Muscle layer of colon (tissue), 2 donors: ENCODE results near the gene ADAM10.

Experiments used
- H3K27ac ChIP-seq: one replicate; pipeline ENCODE4 v1.7.0; 2013; ENCODE audit warnings: low read depth, mild to moderate bottlenecking, low read length, moderate library complexity
- H3K27me3 ChIP-seq, 2 donors: one replicate each; pipeline ENCODE4 v1.7.0; 2013; ENCODE audit warnings: low read length in 2 of 2, mild to moderate bottlenecking in 2 of 2; ENCODE audit not compliant: insufficient read depth in 2 of 2, control insufficient read depth in 1 of 2
- H3K36me3 ChIP-seq: one replicate; pipeline ENCODE4 v1.7.0; 2013; ENCODE audit warnings: mild to moderate bottlenecking, low read length; ENCODE audit not compliant: insufficient read depth
- H3K4me1 ChIP-seq: one replicate; pipeline ENCODE4 v1.7.0; 2013; ENCODE audit warnings: mild to moderate bottlenecking, low read length; ENCODE audit not compliant: insufficient read depth
- H3K4me3 ChIP-seq, 2 donors: one replicate each; pipeline ENCODE4 v1.7.0; 2013; ENCODE audit warnings: low read length in 2 of 2, low read depth in 1 of 2, mild to moderate bottlenecking in 1 of 2, moderate library complexity in 1 of 2
- H3K9ac ChIP-seq: one replicate; pipeline ENCODE4 v1.7.0; 2013; ENCODE audit warnings: low read length
- H3K9me3 ChIP-seq: one replicate; pipeline ENCODE4 v1.7.0; 2013; ENCODE audit warnings: mild to moderate bottlenecking, low read length
- donor health status: abdominal sarcoma.
- donor health status: Adenocarcinoma of cecum.

ADAM10 gene

GRCh38 chr15:58705105-58705504 is 44.4 kb downstream of the ADAM10 start:
- H3K4me3 ChIP-seq, result no peak overlapping the region
- H3K36me3 ChIP-seq, result no peaks in the 10 kb centered on the region
- no peak overlapping the region for H3K27ac ChIP-seq
- no peak overlapping the region for H3K9ac ChIP-seq
- no peaks in the 10 kb centered on the region for H3K9me3 ChIP-seq
- no peaks in the 10 kb centered on the region for H3K27me3 ChIP-seq
- H3K4me1 ChIP-seq, result no peaks in the 10 kb centered on the region

DNA sequence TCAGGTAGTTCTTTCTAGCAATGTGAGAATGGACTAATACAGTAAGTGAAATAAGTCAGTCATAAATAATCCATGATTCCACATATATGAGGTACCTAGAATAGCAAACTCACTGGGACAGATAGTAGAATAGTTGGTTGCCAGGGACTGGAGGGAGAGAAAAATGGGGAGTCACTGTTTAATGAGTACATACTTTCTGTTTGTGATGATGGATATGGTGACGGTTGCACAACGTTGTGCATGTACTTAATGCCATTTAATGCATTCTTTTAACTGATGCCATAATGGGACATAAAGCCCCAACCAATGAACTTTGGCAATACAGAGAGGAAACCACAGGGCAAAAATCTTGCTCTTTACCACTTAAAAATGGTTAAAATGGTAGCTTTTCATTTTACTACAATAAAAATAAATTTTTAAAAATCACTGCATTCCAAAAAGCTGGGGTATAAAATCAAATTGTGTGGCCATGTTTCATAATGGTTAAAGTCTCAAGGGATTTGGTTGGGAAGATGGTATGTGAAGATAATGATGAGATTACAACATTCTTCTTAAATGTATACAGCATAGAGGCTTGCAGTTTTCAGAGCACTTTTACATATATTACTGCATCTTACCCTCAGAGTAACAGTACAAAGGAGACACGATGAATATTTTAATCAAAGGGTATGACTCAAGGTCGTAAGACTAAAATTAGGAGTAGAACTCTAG is 45.2 kb downstream of the ADAM10 start:
- H3K4me1 ChIP-seq, result no peaks in the 10 kb centered on the region
- H3K9me3 ChIP-seq, result no peaks in the 10 kb centered on the region
- H3K4me3 ChIP-seq, result no peak overlapping the region
- H3K27me3 ChIP-seq, result no peaks in the 10 kb centered on the region
- H3K27ac ChIP-seq, result no peak overlapping the region
- H3K9ac ChIP-seq, result no peak overlapping the region
- H3K36me3 ChIP-seq, result no peaks in the 10 kb centered on the region

GRCh38 chr15:58703610-58704009 is 45.9 kb downstream of the ADAM10 start:
- H3K9ac ChIP-seq, result no peak overlapping the region
- no peaks in the 10 kb centered on the region for H3K4me1 ChIP-seq

DNA sequence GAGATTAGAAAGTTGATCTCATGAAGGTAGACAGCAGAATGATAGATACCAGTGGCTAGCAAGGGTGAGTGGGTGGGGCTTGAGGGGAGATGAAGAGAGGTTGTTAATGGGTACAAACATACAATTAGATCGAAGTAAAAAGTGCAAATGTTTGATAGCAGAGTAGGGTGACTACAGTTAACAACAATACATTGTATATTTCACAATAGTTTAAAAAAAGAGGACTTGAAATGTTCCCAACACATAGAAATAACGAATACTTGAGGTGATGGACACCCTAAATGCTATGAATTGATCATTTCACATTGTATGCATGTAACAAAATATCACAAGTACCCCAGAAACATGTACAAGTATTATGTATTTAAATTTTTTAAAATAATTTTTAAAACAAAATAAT is 47.3 kb downstream of the ADAM10 start:
- no peaks in the 10 kb centered on the region for H3K4me1 ChIP-seq
- H3K9me3 ChIP-seq, result no peaks in the 10 kb centered on the region
- no peaks in the 10 kb centered on the region for H3K27me3 ChIP-seq
- no peak overlapping the region for H3K9ac ChIP-seq
- H3K36me3 ChIP-seq, result no peaks in the 10 kb centered on the region
- H3K27ac ChIP-seq, result no peak overlapping the region
- no peak overlapping the region for H3K4me3 ChIP-seq

More at GRCh38 chr15:58703610-58704009, 45.9 kb downstream of the ADAM10 start:
- no peaks in the 10 kb centered on the region for H3K36me3 ChIP-seq
- no peaks in the 10 kb centered on the region for H3K9me3 ChIP-seq
- no peaks in the 10 kb centered on the region for H3K27me3 ChIP-seq
- H3K27ac ChIP-seq, result no peak overlapping the region
- H3K4me3 ChIP-seq, result no peak overlapping the region

GRCh38 chr15:58701376-58701775 is 48.1 kb downstream of the ADAM10 start:
- H3K36me3 ChIP-seq, result no peaks in the 10 kb centered on the region
- H3K27ac ChIP-seq, result no peak overlapping the region
- no peaks in the 10 kb centered on the region for H3K9me3 ChIP-seq
- H3K4me1 ChIP-seq, result no peaks in the 10 kb centered on the region
- H3K4me3 ChIP-seq, result no peak overlapping the region
- H3K27me3 ChIP-seq, result no peaks in the 10 kb centered on the region
- no peak overlapping the region for H3K9ac ChIP-seq

DNA sequence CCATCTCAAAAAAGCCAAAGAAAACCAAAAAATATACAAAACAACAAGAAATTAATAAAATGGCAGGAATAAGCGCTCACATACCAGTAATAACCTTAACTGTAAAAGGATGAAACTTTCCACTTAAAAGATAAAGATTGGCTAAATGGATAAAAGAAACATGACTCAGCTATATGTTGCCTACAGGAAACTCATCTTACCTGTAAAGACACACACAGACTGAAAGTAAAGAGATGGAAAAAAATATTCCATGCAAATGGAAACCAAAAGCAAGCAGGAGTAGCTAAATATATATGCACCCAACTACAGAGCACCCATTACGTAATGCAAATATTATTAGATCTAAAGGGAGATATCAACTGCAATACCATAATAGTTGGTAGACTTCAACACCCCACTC is 49.7 kb downstream of the ADAM10 start:
- no peaks in the 10 kb centered on the region for H3K27me3 ChIP-seq
- H3K4me3 ChIP-seq, result no peak overlapping the region

DNA sequence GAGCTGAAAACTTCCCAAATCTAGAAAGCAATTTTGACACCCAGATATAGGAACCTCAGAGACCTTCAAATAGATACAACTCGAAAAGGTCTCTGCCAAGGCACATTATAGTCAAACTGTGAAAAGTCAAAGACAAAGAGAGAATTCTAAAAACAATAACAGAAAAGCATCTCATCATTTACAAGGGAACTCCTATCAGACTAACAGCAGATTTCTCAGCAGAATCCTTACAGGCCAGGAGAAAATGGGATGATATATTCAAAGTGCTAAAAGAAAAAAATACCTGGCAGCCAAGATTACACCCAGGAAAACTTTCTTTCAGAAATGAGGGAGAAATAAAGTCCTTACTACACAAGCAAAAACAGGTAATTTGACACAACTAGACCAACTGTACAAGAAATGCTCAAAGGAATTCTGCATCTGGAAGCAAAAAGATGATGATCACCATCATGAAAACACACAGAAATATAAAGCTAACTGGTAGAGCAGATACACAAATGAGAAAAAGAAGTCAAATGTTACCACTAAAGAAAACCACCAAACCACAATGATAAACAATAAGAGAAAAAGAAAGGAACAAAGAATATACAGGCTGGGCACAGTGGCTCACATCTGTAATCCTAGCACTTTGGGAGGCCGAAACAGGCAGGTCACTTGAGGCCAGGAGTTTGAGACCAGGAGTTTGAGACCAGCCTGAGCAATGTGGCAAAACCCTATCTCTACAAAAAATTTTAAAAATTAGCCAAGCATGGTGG is 50.4 kb downstream of the ADAM10 start:
- no peaks in the 10 kb centered on the region for H3K27me3 ChIP-seq
- no peaks in the 10 kb centered on the region for H3K36me3 ChIP-seq
- H3K9ac ChIP-seq, result no peak overlapping the region
- no peak overlapping the region for H3K4me3 ChIP-seq
- no peaks in the 10 kb centered on the region for H3K4me1 ChIP-seq
- no peak overlapping the region for H3K27ac ChIP-seq
- no peaks in the 10 kb centered on the region for H3K9me3 ChIP-seq

More for the DNA sequence above, 49.7 kb downstream of the ADAM10 start:
- Histone ChIP-seq H3K27ac (no peak overlapping the region), H3K4me1 (no peaks in the 10 kb centered on the region), H3K9me3 (no peaks in the 10 kb centered on the region), H3K9ac (no peak overlapping the region), H3K36me3 (no peaks in the 10 kb centered on the region)

DNA sequence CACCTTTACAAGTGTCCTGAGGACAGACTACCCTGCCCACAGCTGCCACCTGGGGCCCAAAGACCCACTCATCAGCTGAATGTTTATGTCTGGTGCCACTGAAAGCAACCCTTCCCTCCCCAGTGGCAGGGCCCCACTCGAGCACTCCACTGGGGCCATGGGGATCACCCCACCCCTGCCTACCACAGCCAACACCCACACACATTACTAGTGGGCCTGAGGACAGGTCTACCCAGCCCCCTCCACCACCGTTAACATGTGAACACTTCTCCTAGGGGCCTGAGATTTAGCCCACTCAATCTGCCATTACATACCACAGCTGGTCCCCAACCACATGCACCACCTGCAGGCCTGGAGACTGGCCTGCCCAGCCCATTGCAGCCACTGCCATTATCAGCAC is 52.3 kb downstream of the ADAM10 start:
- Histone ChIP-seq H3K9ac (no peak overlapping the region), H3K36me3 (no peaks in the 10 kb centered on the region), H3K27me3 (no peaks in the 10 kb centered on the region), H3K4me1 (no peaks in the 10 kb centered on the region), H3K9me3 (no peaks in the 10 kb centered on the region), H3K27ac (no peak overlapping the region), H3K4me3 (no peak overlapping the region)

GRCh38 chr15:58696738-58697137 is 52.8 kb downstream of the ADAM10 start:
- Histone ChIP-seq H3K9ac (no peak overlapping the region), H3K36me3 (no peaks in the 10 kb centered on the region), H3K9me3 (no peaks in the 10 kb centered on the region), H3K27me3 (no peaks in the 10 kb centered on the region), H3K4me3 (no peak overlapping the region), H3K27ac (no peak overlapping the region), H3K4me1 (no peaks in the 10 kb centered on the region)

- no peaks in the 10 kb centered on the region for H3K36me3 ChIP-seq
- no peaks in the 10 kb centered on the region for H3K27me3 ChIP-seq
- H3K4me3 ChIP-seq, result no peak overlapping the region
- peaks cover 7% of the 10 kb centered on the region for H3K4me1 ChIP-seq
- H3K27ac ChIP-seq, result no peak overlapping the region
- H3K9me3 ChIP-seq, result no peaks in the 10 kb centered on the region
- H3K9ac ChIP-seq, result no peak overlapping the region
Observed at GRCh38 chr15:58694641-58695398, 54.7 kb downstream of the ADAM10 start.

DNA sequence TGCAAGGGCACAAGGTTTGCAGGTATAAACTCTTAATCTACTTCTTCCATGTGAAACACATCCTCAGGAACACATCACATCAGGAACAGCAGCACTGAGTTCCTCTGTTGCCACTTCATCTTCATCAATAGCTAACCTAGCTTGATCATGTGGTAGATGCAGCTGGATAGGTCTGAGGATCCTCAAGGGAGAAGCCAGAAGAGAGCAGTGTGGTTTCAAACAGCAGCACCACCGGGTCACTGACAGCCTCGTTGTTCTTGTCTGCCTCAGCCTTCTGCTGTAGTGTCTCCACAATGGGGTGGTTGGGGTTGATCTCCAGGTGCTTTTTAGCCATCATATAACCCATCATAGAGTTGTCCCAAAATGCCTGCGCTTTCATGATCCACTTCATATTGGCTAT is 58.8 kb downstream of the ADAM10 start:
- no peak overlapping the region for H3K4me3 ChIP-seq
- H3K27me3 ChIP-seq, result no peaks in the 10 kb centered on the region
- no peak overlapping the region for H3K9ac ChIP-seq
- peaks cover 7% of the 10 kb centered on the region for H3K4me1 ChIP-seq
- H3K36me3 ChIP-seq, result no peaks in the 10 kb centered on the region
- no peaks in the 10 kb centered on the region for H3K9me3 ChIP-seq
- H3K27ac ChIP-seq, result no peak overlapping the region
